Measurements from ENCODE around the gene RPS23. TPM values are rescaled to one million over a fixed set of nuclear protein-coding genes. Genes with fewer than 3 reads are reported as not detected.
"Not testable (repeated sequence)": the region's sequence is repeated elsewhere in the genome, so short reads cannot be mapped to it uniquely, and the experiment has no call there.

RPS23 gene
- total RNA-seq, 1 donor from 2014 or later = 1,163 TPM

- DNase-seq (no peak), ATAC-seq (no peak)
- intact Hi-C loops (cut with micrococcal nuclease) = no loop called here
Observed at GRCh38 chr5:82295144-82295543, 17.0 kb upstream of the RPS23 start.

- no peak for ATAC-seq
- DNase-seq = no peak
- intact Hi-C loops (cut with micrococcal nuclease) = no loop called here
Observed at GRCh38 chr5:82291420-82291819, 13.3 kb upstream of the RPS23 start.

- intact Hi-C loops (cut with micrococcal nuclease) = no loop called here
- DNase-seq (peak; percentile 40), ATAC-seq (peak; percentile 94)
Observed at GRCh38 chr5:82290908-82291307, 12.8 kb upstream of the RPS23 start.

GRCh38 chr5:82290005-82290404 lies 11.9 kb upstream of the RPS23 start:
- intact Hi-C loops (cut with micrococcal nuclease) = no loop called here
- no peak for ATAC-seq
- DNase-seq = no peak

- no peak for ATAC-seq
- intact Hi-C loops (cut with micrococcal nuclease) = no loop called here
- no peak for DNase-seq
Observed at GRCh38 chr5:82287625-82288024, 9.5 kb upstream of the RPS23 start.

- no peak for ATAC-seq
- DNase-seq = no peak
Observed at GRCh38 chr5:82285206-82285605, 7.1 kb upstream of the RPS23 start.

GRCh38 chr5:82283893-82284292 lies 5.7 kb upstream of the RPS23 start:
- intact Hi-C loops (cut with micrococcal nuclease) = no loop called here
- DNase-seq = no peak
- ATAC-seq = no peak

More at GRCh38 chr5:82285206-82285605, 7.1 kb upstream of the RPS23 start:
- intact Hi-C loops (cut with micrococcal nuclease) = no loop called here

GRCh38 chr5:82278711-82279370 lies 687 bp upstream of the RPS23 start:
- peak; percentile 37 for DNase-seq
- intact Hi-C loops (cut with micrococcal nuclease) = no loop called here

GRCh38 chr5:82277613-82277986 lies 554 bp downstream of the RPS23 start:
- ATAC-seq = no peak
- DNase-seq = no peak
- intact Hi-C loops (cut with micrococcal nuclease) = no loop called here

More at GRCh38 chr5:82278711-82279370, 687 bp upstream of the RPS23 start:
- ATAC-seq = no peak

GRCh38 chr5:82276800-82277612 lies 1.1 kb downstream of the RPS23 start:
- intact Hi-C loops (cut with micrococcal nuclease) = no loop called here
- DNase-seq (no peak), ATAC-seq (no peak)

GRCh38 chr5:82275216-82275664 lies 2.9 kb downstream of the RPS23 start:
- ATAC-seq = no peak
- no peak for DNase-seq
- intact Hi-C loops (cut with micrococcal nuclease) = no loop called here

- ATAC-seq = no peak
Observed at GRCh38 chr5:82274343-82275211, 3.6 kb downstream of the RPS23 start.

GRCh38 chr5:82273426-82273825 lies 4.7 kb downstream of the RPS23 start:
- ATAC-seq, DNase-seq: not testable (repeated sequence)

More at GRCh38 chr5:82274343-82275211, 3.6 kb downstream of the RPS23 start:
- intact Hi-C loops (cut with micrococcal nuclease) = no loop called here
- no peak for DNase-seq

GRCh38 chr5:82272571-82273356 lies 5.4 kb downstream of the RPS23 start:
- ATAC-seq; intact Hi-C loops (cut with micrococcal nuclease); DNase-seq: not testable (repeated sequence)

More at GRCh38 chr5:82273426-82273825, 4.7 kb downstream of the RPS23 start:
- intact Hi-C loops (cut with micrococcal nuclease) = not testable (repeated sequence)

- intact Hi-C loops (cut with micrococcal nuclease); DNase-seq: not testable (repeated sequence)
Observed at GRCh38 chr5:82269363-82269762, 8.8 kb downstream of the RPS23 start.

GRCh38 chr5:82267297-82267933 lies 10.7 kb downstream of the RPS23 start:
- DNase-seq; ATAC-seq; intact Hi-C loops (cut with micrococcal nuclease): not testable (repeated sequence)

More at GRCh38 chr5:82269363-82269762, 8.8 kb downstream of the RPS23 start:
- not testable (repeated sequence) for ATAC-seq

GRCh38 chr5:82265047-82265446 lies 13.1 kb downstream of the RPS23 start:
- intact Hi-C loops (cut with micrococcal nuclease) = no loop called here
- DNase-seq (no peak), ATAC-seq (no peak)

GRCh38 chr5:82259172-82259800 lies 18.9 kb downstream of the RPS23 start:
- no peak for DNase-seq
- intact Hi-C loops (cut with micrococcal nuclease) = no loop called here
- ATAC-seq = no peak
